Fibroblast of lung (primary cell): ENCODE results near the gene JAG1. TPM values are rescaled to one million over a fixed set of nuclear protein-coding genes. Genes with fewer than 3 reads are reported as not detected.

Source experiments
- DNase-seq, 2 donors: peaks; one replicate each; pipeline versions ENCODE4 v3.0.0 to v3.0.0-alpha.2; 2010; ENCODE audit warnings: low read depth in 2 of 2
- H2AFZ ChIP-seq: 2 replicates; pipeline ENCODE4 v1.5.1; 2012; ENCODE audit warnings: low read length, control low read depth, inconsistent platforms
- H3K27ac ChIP-seq: 2 replicates; pipeline ENCODE4 v1.5.1; 2011; ENCODE audit warnings: low read length, control low read depth; ENCODE audit not compliant: insufficient read depth
- H3K27me3 ChIP-seq: 2 replicates; pipeline ENCODE4 v1.5.1; 2011; ENCODE audit warnings: mild to moderate bottlenecking, low read length; ENCODE audit not compliant: control insufficient read depth, insufficient read depth
- H3K36me3 ChIP-seq: 2 replicates; pipeline ENCODE4 v1.5.1; 2011; ENCODE audit warnings: low read length; ENCODE audit not compliant: control insufficient read depth, insufficient read depth
- H3K4me1 ChIP-seq: 2 replicates; pipeline ENCODE4 v1.5.1; 2011; ENCODE audit warnings: low read length; ENCODE audit not compliant: control insufficient read depth, insufficient read depth; ENCODE audit errors: extremely low read depth
- H3K4me2 ChIP-seq: 2 replicates; pipeline ENCODE4 v1.5.1; 2011; ENCODE audit warnings: low read length, control low read depth; ENCODE audit not compliant: insufficient read depth; ENCODE audit errors: extremely low read depth
- H3K4me3 ChIP-seq, 4 experiments: fragments of 200-600 bp in 1 of 4; sonication (generic) in 1 of 4; replicated peaks in 1 of 4; 2 replicates each; pipeline ENCODE4 v1.5.1; 2011 to 2016; ENCODE audit warnings: low read length in 4 of 4, low read depth in 3 of 4, mild to moderate bottlenecking in 3 of 4, control low read depth in 2 of 4, inconsistent platforms in 1 of 4, mixed read lengths in 1 of 4; ENCODE audit not compliant: insufficient read depth in 1 of 4; ENCODE audit errors: control extremely low read depth in 1 of 4
- H3K79me2 ChIP-seq: 2 replicates; pipeline ENCODE4 v1.5.1; 2012; ENCODE audit warnings: mild to moderate bottlenecking, low read length, inconsistent platforms; ENCODE audit not compliant: control insufficient read depth, insufficient read depth
- H3K9ac ChIP-seq: 2 replicates; pipeline ENCODE4 v1.5.1; 2011; ENCODE audit warnings: mild to moderate bottlenecking, low read length, control low read depth; ENCODE audit not compliant: insufficient read depth
- H3K9me3 ChIP-seq: 2 replicates; pipeline ENCODE4 v1.5.1; 2012; ENCODE audit warnings: low read depth, low read length; ENCODE audit not compliant: control insufficient read depth, insufficient read depth
- H4K20me1 ChIP-seq: 2 replicates; pipeline ENCODE4 v1.5.1; 2011; ENCODE audit warnings: low read length; ENCODE audit not compliant: control insufficient read depth, insufficient read depth; ENCODE audit errors: extremely low read depth
- CTCF ChIP-seq, 2 donors: IDR thresholded peaks in 1 of 2; conservative IDR thresholded peaks in 1 of 2; 1 replicate in 1 of 2; 2 replicates in 1 of 2; pipeline ENCODE4 v1.5.1; 2011 to 2012; ENCODE audit warnings: low read length in 2 of 2, control low read depth in 1 of 2, inconsistent platforms in 1 of 2, low read depth in 1 of 2, mild to moderate bottlenecking in 1 of 2
- EZH2 ChIP-seq: IDR thresholded peaks from 2 replicates; pipeline ENCODE4 v1.5.1; 2012; ENCODE audit warnings: low read length, control low read depth, mild to moderate bottlenecking; ENCODE audit errors: missing control alignments
- polyA plus RNA-seq, 2 donors: library from polyadenylated mRNA; depleted of rRNA in 1 of 2; stranded (reverse) in 1 of 2; unstranded in 1 of 2; fragments of >200 nt; gene quantifications; 2 replicates each; pipeline ENCODE4 v1.2.1, GENCODE V29; 2011 to 2012; ENCODE audit warnings: missing spikeins in 1 of 2
- total RNA-seq: library from RNA; depleted of rRNA; stranded (reverse); fragments of >200 nt; gene quantifications from 2 replicates; pipeline ENCODE4 v1.2.1, GENCODE V29; 2014

The JAG1 gene
- total and polyA plus RNA-seq, 2 donors (not counting 1 experiment from before 2014, with no cell fraction given): 16.3 to 57.3 TPM

- H3K9ac ChIP-seq: no peak overlapping the region
- DNase-seq: no peak
- H2AFZ ChIP-seq: no peak overlapping the region
- no peak overlapping the region for H3K4me3 ChIP-seq
- H3K36me3 ChIP-seq: no peaks in the 10 kb centered on the region
- no peaks in the 10 kb centered on the region for H3K4me1 ChIP-seq
- no peaks in the 10 kb centered on the region for H3K27me3 ChIP-seq
- no peak for TF ChIP-seq EZH2
- no peak for TF ChIP-seq CTCF (conservative IDR thresholded peaks at IDR 0.05 in 1 of 2, IDR thresholded peaks at IDR 0.05 in 1 of 2; ENCODE audit: low read depth in 1 of 2, low read length in 2 of 2)
- H4K20me1 ChIP-seq: no peaks in the 10 kb centered on the region
- H3K4me2 ChIP-seq: no peak overlapping the region
- H3K9me3 ChIP-seq: no peaks in the 10 kb centered on the region
- H3K79me2 ChIP-seq: no peaks in the 10 kb centered on the region
- H3K27ac ChIP-seq: no peak overlapping the region
Measured at GRCh38 chr20:10682939-10683338, 9.1 kb upstream of the JAG1 start.

- DNase-seq: no peak
- TF ChIP-seq EZH2 (no peak), CTCF (conservative IDR thresholded peaks at IDR 0.05 in 1 of 2, IDR thresholded peaks at IDR 0.05 in 1 of 2; ENCODE audit: low read depth in 1 of 2, low read length in 2 of 2) (no peak)
- H3K4me3 ChIP-seq: no peak overlapping the region
- H3K4me2 ChIP-seq: no peak overlapping the region
- no peaks in the 10 kb centered on the region for H3K4me1 ChIP-seq
- H3K27ac ChIP-seq: no peak overlapping the region
- H3K27me3 ChIP-seq: no peaks in the 10 kb centered on the region
- no peaks in the 10 kb centered on the region for H3K79me2 ChIP-seq
- H2AFZ ChIP-seq: no peak overlapping the region
- no peaks in the 10 kb centered on the region for H3K9me3 ChIP-seq
- no peaks in the 10 kb centered on the region for H3K36me3 ChIP-seq
- H3K9ac ChIP-seq: no peak overlapping the region
- H4K20me1 ChIP-seq: no peaks in the 10 kb centered on the region
Measured at GRCh38 chr20:10681494-10681893, 7.7 kb upstream of the JAG1 start.

GRCh38 chr20:10680571-10680970 is 6.8 kb upstream of the JAG1 start:
- no peak for DNase-seq
- TF ChIP-seq EZH2 (no peak), CTCF (conservative IDR thresholded peaks at IDR 0.05 in 1 of 2, IDR thresholded peaks at IDR 0.05 in 1 of 2; ENCODE audit: low read depth in 1 of 2, low read length in 2 of 2) (no peak)

More at GRCh38 chr20:10680571-10680970, 6.8 kb upstream of the JAG1 start:
- Histone ChIP-seq H3K4me3 (no peak overlapping the region), H3K27ac (no peak overlapping the region), H3K27me3 (no peaks in the 10 kb centered on the region), H3K4me1 (no peaks in the 10 kb centered on the region), H2AFZ (no peak overlapping the region), H3K79me2 (no peaks in the 10 kb centered on the region), H3K9me3 (no peaks in the 10 kb centered on the region), H3K4me2 (no peak overlapping the region), H3K36me3 (no peaks in the 10 kb centered on the region), H3K9ac (no peak overlapping the region), H4K20me1 (no peaks in the 10 kb centered on the region)
